Neural cell (in vitro differentiated cells): Measurements from ENCODE around the gene INF2.

Experiments used
- CTCF ChIP-seq: fragments of 450-650 bp; IDR thresholded peaks from 2 replicates; pipeline ENCODE4 v1.5.1; 2014; ENCODE audit warnings: antibody characterized with exemption, mild to moderate bottlenecking, moderate library complexity; ENCODE audit not compliant: poor library complexity, severe bottlenecking
- EP300 ChIP-seq: fragments of 450-650 bp; conservative IDR thresholded peaks from 2 replicates; pipeline ENCODE4 v1.6.1; 2014; ENCODE audit warnings: antibody characterized with exemption, mild to moderate bottlenecking, moderate library complexity; ENCODE audit not compliant: poor library complexity, severe bottlenecking
- EZH2 ChIP-seq: fragments of 200-600, 300-800 bp; shearing (Covaris generic), sonication (generic); IDR thresholded peaks from 2 replicates; pipeline ENCODE4 v1.6.1; 2014; ENCODE audit warnings: antibody characterized with exemption, low read length, borderline replicate concordance, mild to moderate bottlenecking; ENCODE audit not compliant: insufficient read depth, poor library complexity, severe bottlenecking
- POLR2AphosphoS5 ChIP-seq: IDR thresholded peaks from 2 replicates; pipeline ENCODE4 v1.6.1; 2012
- RAD21 ChIP-seq: fragments of 450-650 bp; conservative IDR thresholded peaks from 2 replicates; pipeline ENCODE4 v1.6.1; 2014; ENCODE audit warnings: antibody characterized with exemption, mild to moderate bottlenecking, moderate library complexity
- TAF1 ChIP-seq: IDR thresholded peaks from 2 replicates; pipeline ENCODE4 v1.6.1; 2012; ENCODE audit warnings: low read depth

- TF ChIP-seq EZH2, result no peak
- TF ChIP-seq POLR2AphosphoS5, result no peak
- TF ChIP-seq RAD21, result no peak
- TF ChIP-seq CTCF, result peak; percentile 7
- no peak for TF ChIP-seq TAF1
- no peak for TF ChIP-seq EP300
Observed at GRCh38 chr14:104681689-104682074, 7.7 kb upstream of the INF2 start.
